GM19372 (cell line): Measurements from ENCODE around the gene GDPD4.

Experiments used
- ATAC-seq: cut with Tn5 transposase; IDR thresholded peaks from one replicate; pipeline ENCODE4 v1.9.1; 2021; ENCODE audit warnings: mild to moderate bottlenecking, low read depth, moderate library complexity; ENCODE audit not compliant: unreplicated experiment

Gene GDPD4

DNA sequence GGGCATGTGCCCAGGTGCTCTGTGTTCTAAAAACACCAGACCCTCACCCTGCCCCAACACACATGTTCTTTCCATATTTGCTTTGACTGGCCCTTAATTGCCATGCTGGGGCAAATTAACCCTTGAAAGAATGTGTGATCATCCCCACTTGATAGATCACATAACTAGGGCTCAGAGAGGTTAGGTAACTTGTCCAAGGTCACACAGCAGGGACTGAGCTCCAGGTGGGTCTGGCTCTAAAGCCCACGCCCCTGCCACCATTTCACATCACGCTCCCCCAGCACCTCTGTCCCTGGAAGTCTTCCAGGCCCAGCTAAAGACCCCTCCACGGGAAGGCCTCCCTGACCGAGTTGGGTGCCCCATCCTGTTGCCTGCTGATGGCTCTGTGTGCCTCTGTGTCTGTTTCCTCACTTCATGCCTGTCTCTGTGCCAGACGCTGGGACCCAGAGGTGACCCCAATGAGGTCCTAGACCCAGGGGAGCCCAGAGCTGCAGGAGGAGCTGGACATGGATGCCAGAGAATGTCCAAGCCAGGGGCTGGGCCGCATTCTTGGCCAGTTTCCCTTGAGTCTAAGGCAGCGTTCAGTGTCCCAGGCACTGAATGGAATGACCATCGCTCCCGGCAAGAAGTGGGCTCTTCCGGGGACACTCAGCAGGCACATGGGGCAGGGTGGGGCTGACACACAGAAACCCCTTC lies 93.7 kb downstream of the GDPD4 start:
- no peak for ATAC-seq

DNA sequence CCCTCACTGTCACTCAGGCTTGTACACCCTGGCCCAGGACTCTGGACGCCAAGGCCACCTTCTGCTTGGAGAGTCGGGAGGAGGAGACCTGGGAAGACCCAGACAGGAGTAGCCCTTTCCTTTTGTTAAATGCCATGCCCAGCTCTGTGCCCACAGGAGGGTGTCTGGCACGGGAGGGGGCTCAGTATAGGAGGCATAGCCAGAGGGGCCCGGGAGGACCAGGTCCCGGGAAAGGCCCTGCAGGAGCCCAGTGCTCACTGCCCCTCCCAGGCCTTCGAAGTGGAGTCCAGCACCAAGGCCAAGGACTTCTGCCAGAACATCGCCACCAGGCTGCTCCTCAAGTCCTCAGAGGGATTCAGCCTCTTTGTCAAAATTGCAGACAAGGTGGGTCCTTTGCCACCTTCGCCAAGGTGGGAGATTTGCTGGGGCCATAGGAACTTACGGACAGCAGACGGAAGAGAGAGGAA lies 94.4 kb downstream of the GDPD4 start:
- ATAC-seq, result no peak

DNA sequence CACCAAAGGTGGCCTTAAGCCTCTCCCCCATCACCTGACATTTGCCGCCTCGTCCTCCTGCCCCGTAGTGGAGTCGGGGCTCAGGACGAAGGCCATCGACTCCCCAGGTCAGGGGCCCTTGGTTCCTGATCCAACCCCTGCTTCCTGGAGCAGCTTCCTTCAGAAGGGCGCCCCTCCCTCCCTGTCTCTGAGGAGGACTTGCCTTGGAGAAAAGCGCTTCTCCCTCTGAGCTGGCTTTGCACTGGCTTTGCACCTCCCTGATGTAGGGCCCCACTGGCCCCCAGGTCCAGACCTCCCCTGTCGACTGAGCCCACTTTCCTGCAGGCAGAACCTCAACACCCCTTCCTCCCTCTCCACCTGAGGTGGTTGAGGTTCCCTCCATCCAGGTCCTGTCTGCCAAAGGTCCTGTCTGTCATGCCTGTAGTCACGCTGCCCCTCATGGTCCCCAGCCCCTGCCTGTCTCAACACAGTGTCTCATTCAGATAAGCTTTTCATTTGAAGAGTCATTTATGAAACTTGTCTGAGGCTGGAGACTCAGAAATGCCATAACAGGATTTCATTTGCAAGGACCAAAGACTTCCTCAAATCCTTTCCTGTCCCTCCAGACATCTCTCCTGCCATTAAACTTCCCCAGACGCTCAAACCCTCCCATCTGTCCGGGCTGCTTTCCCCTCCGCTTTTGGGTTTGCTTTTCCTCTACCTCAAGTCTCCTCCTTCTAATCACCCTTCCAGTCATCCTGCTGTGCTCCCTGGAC lies 95.0 kb downstream of the GDPD4 start:
- ATAC-seq, result no peak

DNA sequence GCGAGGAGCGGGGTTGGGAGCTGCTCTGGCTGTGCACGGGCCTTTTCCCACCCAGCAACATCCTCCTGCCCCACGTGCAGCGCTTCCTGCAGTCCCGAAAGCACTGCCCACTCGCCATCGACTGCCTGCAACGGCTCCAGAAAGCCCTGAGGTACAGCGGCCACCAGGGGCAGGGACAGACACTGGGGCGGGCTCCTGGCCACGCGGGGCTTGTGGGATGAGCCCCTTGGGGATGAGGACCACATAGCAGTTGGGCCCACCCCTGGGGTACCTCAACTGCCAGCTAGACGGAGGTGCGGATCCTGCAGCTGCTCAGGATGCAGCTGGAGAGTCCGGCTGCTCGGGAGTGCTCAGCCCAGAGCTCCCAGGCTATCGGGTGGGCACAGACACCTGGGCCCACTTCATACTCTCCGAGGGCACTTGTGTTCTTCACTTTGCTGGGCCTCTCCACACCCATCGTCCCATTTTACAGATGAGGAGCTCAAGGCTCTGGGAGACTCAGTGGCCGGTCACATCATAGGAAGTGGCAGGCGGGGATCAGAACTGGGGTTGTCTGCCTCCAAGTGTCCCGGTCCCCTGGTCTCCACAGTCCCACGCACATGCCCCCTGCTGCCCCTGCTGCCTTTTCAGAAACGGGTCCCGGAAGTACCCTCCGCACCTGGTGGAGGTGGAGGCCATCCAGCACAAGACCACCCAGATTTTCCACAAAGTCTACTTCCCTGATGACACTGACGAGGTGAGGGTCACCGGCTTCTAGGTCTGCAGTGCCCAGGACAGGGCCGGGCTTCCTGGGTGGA lies 95.8 kb downstream of the GDPD4 start:
- ATAC-seq, result no peak

DNA sequence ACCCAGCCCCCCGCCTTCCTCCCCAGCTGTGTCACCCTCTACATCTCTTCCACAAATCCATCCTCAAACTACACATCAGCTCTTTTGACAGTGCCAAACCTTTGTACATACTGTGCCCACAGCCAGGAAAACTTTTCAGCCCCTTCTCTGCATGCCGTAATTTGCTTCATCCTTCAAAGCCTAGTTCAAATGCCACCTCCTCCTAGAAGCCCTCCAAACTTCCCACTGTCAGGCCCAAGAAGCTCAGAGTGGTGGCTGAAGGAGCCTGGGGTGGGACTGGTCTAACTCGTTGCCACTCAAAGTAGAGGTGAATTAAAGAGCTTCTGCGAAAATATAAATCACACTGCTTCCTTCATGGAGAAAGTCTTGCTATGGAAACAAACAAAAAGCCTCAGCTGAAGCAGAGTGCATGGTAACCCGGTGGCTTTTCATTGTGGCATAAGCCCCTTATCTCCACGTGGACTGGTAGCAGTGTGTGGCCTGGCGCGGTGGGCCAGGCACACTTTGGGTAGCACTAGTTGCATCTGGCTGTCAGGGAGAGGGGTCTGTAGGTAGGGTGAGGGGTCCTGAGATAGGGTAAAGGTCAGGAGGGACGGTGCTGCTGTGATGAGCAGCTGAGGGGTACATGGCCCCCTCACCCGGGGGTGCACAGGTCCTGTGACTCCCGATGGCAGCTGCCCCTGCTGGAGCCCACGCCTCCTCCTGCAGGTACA lies 96.6 kb downstream of the GDPD4 start:
- ATAC-seq, result no peak

GRCh38 chr11:77203901-77204753 lies 97.4 kb downstream of the GDPD4 start:
- no peak for ATAC-seq

DNA sequence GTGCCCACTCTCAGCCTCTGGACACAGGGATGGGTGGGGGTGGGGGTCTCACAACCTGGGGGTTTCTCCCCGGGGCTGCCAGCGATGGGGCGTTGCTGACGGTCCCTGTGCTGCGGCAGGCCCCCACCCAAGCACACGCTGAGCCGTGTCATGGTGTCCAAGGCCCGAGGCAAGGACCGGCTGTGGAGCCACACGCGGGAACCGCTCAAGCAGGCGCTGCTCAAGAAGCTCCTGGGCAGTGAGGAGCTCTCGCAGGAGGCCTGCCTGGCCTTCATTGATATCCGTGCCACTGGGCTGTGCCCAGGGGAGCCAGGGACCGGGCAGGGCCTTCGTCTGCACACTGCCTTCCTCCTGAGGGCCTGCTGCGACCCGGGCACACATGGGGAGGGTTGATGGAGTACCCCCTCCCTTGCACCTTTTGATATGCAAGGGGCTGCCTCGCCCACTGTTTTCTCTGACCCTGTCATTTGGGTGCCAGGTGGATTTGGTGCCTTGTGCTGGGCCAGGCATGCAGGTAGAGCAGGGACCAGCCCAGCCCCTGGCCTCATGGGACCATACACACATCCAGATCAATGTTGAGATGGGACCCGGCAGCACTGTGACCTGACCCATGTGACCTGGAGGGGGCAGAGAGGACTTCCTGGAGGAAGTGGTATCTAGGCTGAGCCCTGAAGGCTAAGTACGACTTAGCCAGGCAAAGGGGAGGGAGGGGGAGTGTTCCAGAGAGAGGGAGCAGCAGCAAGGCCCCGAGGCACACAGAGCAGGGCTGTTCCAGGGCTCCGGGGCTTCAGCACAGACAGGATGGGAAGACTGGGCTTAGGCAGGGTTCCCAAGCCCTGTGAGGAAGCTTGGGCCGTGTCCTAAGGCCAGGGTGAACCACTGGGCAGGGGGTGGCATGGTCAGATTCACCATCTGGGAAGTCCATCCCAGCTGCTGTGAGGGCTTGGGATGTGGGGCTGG lies 98.3 kb downstream of the GDPD4 start:
- no peak for ATAC-seq

- ATAC-seq, result no peak
These were observed 99.3 kb downstream of the GDPD4 start for GRCh38 chr11:77201991-77202841.

DNA sequence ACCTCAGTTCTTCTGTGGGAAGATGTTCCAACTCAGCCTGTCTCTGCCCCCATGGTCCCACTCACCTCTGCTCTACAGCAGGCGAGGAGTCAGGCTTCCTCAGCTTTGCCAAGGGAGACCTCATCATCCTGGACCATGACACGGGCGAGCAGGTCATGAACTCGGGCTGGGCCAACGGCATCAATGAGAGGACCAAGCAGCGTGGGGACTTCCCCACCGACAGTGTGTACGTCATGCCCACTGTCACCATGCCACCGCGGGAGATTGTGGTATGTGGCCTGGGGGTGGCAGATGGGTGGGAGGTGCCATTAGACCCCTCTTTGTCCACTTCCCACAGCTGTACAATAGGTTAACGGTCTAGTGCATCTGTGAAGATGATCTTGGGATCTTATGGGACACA lies 100.1 kb downstream of the GDPD4 start:
- ATAC-seq, result no peak

DNA sequence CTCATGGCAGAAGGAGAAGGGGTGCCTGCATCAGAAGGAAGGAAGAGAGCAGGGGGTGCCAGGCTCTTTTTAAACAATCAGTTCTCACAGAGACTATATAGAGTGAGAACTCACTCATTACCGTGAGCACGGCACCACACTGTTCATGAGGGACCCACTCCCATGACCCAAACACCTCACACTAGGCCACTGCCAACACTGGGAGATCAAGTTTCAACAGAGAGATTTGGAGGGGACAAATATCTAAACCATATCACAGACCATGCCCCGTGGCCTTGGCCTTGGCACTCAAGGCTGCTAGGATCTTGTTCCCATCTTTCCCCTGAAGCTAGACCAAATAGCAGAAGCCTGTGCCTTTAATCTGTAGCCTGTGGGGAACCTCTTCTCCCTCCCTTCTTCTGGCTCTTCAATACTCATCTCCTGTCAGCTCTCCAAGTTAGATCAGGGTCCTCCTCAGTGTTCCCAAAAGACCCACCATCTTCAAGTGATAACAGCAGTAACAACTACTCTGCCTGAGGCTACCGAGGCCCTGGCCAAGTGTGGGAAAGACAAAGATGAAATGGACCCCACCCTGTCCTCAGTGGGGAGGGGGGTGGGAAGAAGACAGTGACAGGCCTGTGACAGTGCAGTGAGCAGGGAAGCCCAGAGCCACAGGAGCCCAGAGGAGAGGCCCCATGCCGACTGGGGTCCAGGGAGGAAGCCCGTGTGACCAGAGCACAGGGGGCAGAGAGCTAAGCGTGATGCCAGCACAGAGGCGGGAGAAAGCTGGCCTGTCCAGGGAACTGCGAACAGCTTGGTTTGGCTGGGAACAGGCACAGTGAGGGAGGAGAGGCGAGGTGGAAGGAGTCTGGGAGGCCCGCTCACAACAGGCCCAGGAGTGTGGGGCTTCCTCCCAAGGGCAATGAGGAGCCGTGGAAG lies 100.9 kb downstream of the GDPD4 start:
- no peak for ATAC-seq

GRCh38 chr11:77199137-77199745 lies 102.2 kb downstream of the GDPD4 start:
- ATAC-seq, result no peak

DNA sequence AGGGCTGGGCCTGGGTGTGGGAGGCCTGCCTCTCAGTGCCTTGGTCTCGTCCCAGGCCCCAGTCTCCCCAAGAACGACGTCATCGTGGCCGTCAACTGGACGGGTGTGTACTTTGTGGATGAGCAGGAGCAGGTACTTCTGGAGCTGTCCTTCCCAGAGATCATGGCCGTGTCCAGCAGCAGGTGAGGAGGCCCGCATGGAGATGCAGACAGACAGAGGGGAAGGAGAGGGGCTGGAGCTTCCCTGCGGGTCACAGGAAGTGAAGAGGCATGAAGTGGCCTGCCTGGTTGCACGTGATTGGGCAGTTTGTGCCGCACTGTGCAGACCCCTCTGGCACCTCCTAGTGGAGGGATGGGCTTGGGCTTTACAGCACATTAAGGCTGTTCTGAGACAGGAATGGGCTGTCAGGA lies 103.0 kb downstream of the GDPD4 start:
- ATAC-seq, result no peak

DNA sequence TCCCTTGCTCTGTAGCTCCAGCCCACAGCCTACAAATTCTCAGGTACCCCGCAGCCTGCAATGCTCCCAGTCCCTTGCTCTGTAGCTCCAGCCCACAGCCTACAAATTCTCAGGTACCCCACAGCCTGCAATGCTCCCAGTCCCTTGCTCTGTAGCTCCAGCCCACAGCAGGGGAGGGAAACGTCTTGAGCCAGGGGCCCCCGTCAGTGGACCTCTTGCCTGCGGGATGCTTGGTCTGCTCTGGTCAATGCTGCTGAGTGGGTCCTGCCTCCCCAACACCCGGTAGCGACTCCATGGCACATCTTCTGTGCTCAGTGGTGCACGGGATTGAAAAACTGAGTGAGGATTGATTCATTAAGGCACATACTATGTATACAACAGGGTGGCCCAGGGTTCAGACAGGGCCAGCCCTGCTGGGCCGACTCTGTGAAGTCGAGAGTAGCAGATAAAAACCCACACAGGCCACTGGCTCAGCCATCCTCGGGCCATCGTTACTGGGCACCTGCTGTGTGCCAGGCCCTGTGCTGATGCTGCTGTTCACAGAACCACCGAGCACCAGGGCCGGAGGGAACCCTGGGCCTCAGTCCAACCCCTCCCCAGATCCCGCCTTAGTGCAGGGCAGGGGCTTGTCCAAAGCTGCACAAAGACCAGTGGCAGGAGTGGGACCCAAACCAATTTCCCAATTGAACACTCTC lies 103.7 kb downstream of the GDPD4 start:
- ATAC-seq, result no peak

DNA sequence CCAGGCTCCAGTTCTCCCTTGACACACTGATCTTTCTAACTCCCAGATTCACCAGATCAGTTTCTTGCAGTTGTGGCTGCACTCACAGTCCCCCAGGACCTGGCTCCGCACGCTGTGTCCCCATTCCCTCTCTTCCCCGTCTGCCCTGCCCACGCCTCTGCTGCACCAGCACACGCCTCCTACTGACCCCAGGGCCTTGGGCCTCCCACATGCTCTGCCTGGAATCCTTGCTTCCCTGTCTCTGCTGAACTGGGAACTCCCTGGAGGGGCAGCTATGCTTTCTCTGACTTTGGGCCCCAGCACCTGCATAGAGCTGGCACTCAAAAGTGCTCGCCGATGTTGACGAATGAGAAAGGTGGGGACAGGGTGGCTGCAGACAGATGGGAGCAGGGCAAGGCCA lies 104.5 kb downstream of the GDPD4 start:
- ATAC-seq, result no peak

DNA sequence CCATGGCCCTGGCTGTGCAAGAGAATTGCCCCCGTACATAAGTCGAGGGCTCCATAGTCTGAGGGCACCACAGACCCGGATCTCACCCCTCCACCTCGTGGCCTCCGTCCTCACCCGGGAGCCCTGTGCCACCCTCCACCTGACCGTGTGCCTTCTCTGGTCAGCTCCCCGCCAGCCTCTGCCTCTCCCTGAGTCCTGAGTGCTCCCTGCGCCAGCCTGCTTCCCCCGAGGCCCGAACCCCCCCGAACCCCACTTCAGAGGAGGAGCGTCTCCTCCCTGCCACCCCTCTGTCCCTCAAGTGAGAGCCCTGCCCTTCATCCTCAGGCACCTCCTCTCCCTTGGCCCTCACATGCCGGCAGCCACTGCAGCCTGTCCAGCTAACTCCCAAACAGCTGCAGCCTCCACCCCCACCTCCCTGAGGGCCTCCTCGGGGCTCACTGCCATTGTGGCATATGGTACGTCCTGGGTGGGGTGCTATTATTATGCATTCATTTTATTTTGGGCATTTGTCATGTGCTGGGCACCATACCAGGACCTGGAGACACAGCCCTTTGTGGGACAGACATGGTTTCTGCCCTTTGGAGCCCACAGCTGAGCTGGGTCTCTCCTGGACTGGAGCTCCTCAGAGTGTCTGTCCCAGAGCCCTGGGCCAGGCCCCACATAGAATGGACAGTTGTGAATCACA lies 106.3 kb downstream of the GDPD4 start:
- ATAC-seq, result no peak
